Liver (tissue), 9 donors: ENCODE results near the gene MN1. TPM values are rescaled to one million over a fixed set of nuclear protein-coding genes. Genes with fewer than 3 reads are reported as not detected.

ENCODE experiments used
- DNase-seq: peaks from one replicate; pipeline ENCODE4 v3.0.0-alpha.2; 2017; ENCODE audit warnings: low spot score
- H3K27ac ChIP-seq, 2 donors: one replicate each; pipeline ENCODE4 v1.7.0; 2013; ENCODE audit warnings: inconsistent platforms in 2 of 2, low read length in 2 of 2, control low read depth in 1 of 2, low read depth in 1 of 2, mild to moderate bottlenecking in 1 of 2
- H3K27me3 ChIP-seq, 4 donors: one replicate each; pipeline versions ENCODE4 v1.6.1 to v1.7.0; 2013; ENCODE audit warnings: low read length in 3 of 4, inconsistent platforms in 1 of 4, mild to moderate bottlenecking in 1 of 4, moderate library complexity in 1 of 4; ENCODE audit not compliant: control insufficient read depth in 4 of 4, insufficient read depth in 4 of 4
- H3K36me3 ChIP-seq, 4 donors: one replicate each; pipeline versions ENCODE4 v1.6.1 to v1.7.0; 2013; ENCODE audit warnings: low read length in 3 of 4, mild to moderate bottlenecking in 3 of 4, low read depth in 1 of 4, moderate library complexity in 1 of 4; ENCODE audit not compliant: control insufficient read depth in 4 of 4, insufficient read depth in 3 of 4
- H3K4me1 ChIP-seq, 4 donors: one replicate each; pipeline versions ENCODE4 v1.6.1 to v1.7.0; 2013; ENCODE audit warnings: low read length in 3 of 4, mild to moderate bottlenecking in 3 of 4, moderate library complexity in 1 of 4; ENCODE audit not compliant: control insufficient read depth in 4 of 4, insufficient read depth in 4 of 4
- H3K4me3 ChIP-seq, 3 donors: one replicate each; pipeline versions ENCODE4 v1.6.1 to v1.7.0; 2013; ENCODE audit warnings: low read length in 3 of 3, control low read depth in 1 of 3, low read depth in 1 of 3, mild to moderate bottlenecking in 1 of 3
- H3K9ac ChIP-seq, 2 donors: one replicate each; pipeline ENCODE4 v1.7.0; 2013; ENCODE audit warnings: low read length in 2 of 2, mild to moderate bottlenecking in 2 of 2, moderate library complexity in 2 of 2, control low read depth in 1 of 2, low read depth in 1 of 2
- H3K9me3 ChIP-seq, 4 donors: one replicate each; pipeline versions ENCODE4 v1.6.1 to v1.7.0; 2013; ENCODE audit warnings: low read length in 3 of 4; ENCODE audit not compliant: control insufficient read depth in 4 of 4
- EGR1 ChIP-seq, 2 donors: IDR thresholded peaks; 2 replicates each; pipeline ENCODE4 v1.6.1; 2016 to 2018; ENCODE audit warnings: antibody characterized with exemption in 2 of 2, low read depth in 2 of 2
- FOXA1 ChIP-seq: IDR thresholded peaks from 2 replicates; pipeline ENCODE4 v1.6.1; 2016; ENCODE audit warnings: antibody characterized with exemption
- FOXA2 ChIP-seq: IDR thresholded peaks from 2 replicates; pipeline ENCODE4 v1.6.1; 2016; ENCODE audit warnings: antibody characterized with exemption
- GABPA ChIP-seq, 2 donors: IDR thresholded peaks in 1 of 2; conservative IDR thresholded peaks in 1 of 2; 2 replicates each; pipeline ENCODE4 v1.6.1; 2016; ENCODE audit warnings: antibody characterized with exemption in 2 of 2, mild to moderate bottlenecking in 1 of 2, moderate library complexity in 1 of 2
- HNF4A ChIP-seq, 2 donors: conservative IDR thresholded peaks; 2 replicates each; pipeline ENCODE4 v1.6.1; 2016; ENCODE audit warnings: antibody characterized with exemption in 2 of 2, mild to moderate bottlenecking in 2 of 2
- HNF4G ChIP-seq: IDR thresholded peaks from 2 replicates; pipeline ENCODE4 v1.6.1; 2016; ENCODE audit warnings: antibody characterized with exemption
- JUND ChIP-seq, 2 donors: IDR thresholded peaks; 2 replicates each; pipeline ENCODE4 v1.6.1; 2016; ENCODE audit warnings: antibody characterized with exemption in 2 of 2
- NR2F2 ChIP-seq: IDR thresholded peaks from 2 replicates; pipeline ENCODE4 v1.6.1; 2016; ENCODE audit warnings: antibody characterized with exemption
- RAD21 ChIP-seq, 2 donors: IDR thresholded peaks; 2 replicates each; pipeline ENCODE4 v1.6.1; 2016; ENCODE audit warnings: antibody characterized with exemption in 2 of 2, mild to moderate bottlenecking in 2 of 2
- RXRA ChIP-seq, 2 donors: IDR thresholded peaks; 2 replicates each; pipeline ENCODE4 v1.6.1; 2017 to 2018; ENCODE audit warnings: antibody characterized with exemption in 2 of 2, mild to moderate bottlenecking in 1 of 2
- SP1 ChIP-seq: IDR thresholded peaks from 2 replicates; pipeline ENCODE4 v1.6.1; 2018; ENCODE audit warnings: antibody characterized with exemption, mild to moderate bottlenecking
- TAF1 ChIP-seq: conservative IDR thresholded peaks from 2 replicates; pipeline ENCODE4 v1.6.1; 2016; ENCODE audit warnings: antibody characterized with exemption, mild to moderate bottlenecking
- YY1 ChIP-seq: IDR thresholded peaks from 2 replicates; pipeline ENCODE4 v1.6.1; 2016; ENCODE audit warnings: antibody characterized with exemption, mild to moderate bottlenecking
- WGBS: extraction: QIAGEN DNeasy Blood & Tissue Kit; methylation state at CpG from one replicate; pipeline ENCODE4 v1.1.7; 2013; 5-methylcytosine and 5-hydroxymethylcytosine counted together
- polyA plus RNA-seq, 2 donors: library from polyadenylated mRNA; stranded (reverse) in 1 of 2; unstranded in 1 of 2; fragments of 200-250 nt in 1 of 2; fragments of >200 nt in 1 of 2; fragmentation: Nextera tagmentation in 1 of 2; extraction: Ambion mirVana in 1 of 2; gene quantifications; one replicate each; pipeline versions ENCODE4 v1.2.1 to v1.2.3, GENCODE V29; 2013 to 2015
- total RNA-seq, 2 donors: library from RNA; depleted of rRNA; stranded (reverse); fragments of >200 nt; gene quantifications; one replicate each; pipeline ENCODE4 v1.2.3, GENCODE V29; 2014
- TF ChIP-seq, protein P1 (sequence below): IDR thresholded peaks from 2 replicates; pipeline ENCODE4 v1.6.1; 2016; ENCODE audit warnings: antibody characterized with exemption
- TF ChIP-seq, protein P2 (sequence below): IDR thresholded peaks from 2 replicates; pipeline ENCODE4 v1.6.1; 2016; ENCODE audit warnings: antibody characterized with exemption
- TF ChIP-seq, protein P3 (sequence below): fragments of 150-350 bp; IDR thresholded peaks from 2 replicates; pipeline ENCODE4 v1.5.1; 2017; ENCODE audit warnings: improper control_type of control experiment, low read depth, low read length; ENCODE audit not compliant: missing input control
- TF ChIP-seq, protein P4 (sequence below): IDR thresholded peaks from 2 replicates; pipeline ENCODE4 v1.6.1; 2016; ENCODE audit warnings: antibody characterized with exemption, mild to moderate bottlenecking
- donor health status: healthy.
- donor health status: healthy.
- donor health status: healthy.
- donor health status: healthy.
- donor health status: healthy.

The MN1 gene
- total and polyA plus RNA-seq, 4 donors = 0.10 to 0.33 (median 0.21) TPM

DNA sequence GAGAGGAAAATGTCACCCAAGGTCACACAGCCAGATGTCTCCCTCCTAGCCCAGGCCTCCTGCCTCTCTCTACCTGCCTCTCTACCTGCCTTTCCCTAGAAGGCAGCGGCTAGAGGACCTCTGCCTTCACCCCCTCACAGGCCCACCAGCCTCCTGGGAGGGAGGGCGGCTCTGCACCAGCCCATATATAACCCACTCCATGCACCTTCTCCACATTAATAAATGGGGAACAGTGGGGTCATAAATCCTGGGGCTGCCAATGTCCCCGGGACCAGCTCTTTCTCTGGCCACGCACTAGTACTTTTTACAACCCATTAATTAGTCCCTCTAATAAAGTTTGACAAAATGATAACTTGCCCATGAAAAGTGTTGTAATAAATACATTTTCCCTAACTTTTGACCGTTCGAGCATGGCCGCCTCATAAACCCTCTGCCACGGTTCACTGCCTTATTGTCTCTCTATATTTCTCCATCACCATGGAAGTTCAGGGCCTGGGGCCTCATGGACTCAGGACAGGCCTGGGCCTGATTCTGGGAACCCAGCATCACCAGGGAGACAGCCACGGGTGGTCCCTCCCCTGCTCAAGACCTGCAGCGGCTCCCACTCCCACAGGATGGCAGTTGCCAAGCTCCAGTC is 102.1 kb downstream of the MN1 start:
- no peaks in the 10 kb centered on the region for H3K4me1 ChIP-seq
- H3K36me3 ChIP-seq = no peaks in the 10 kb centered on the region
- WGBS = 73% methylated on average over 10 of the region's 10 CpGs
- H3K9me3 ChIP-seq = peaks cover 3 to 16% (median 7%) of the 10 kb centered on the region in 4 donors
- H3K27me3 ChIP-seq = no peaks in the 10 kb centered on the region
- no peak overlapping the region for H3K4me3 ChIP-seq
- no peak for DNase-seq
- no peak overlapping the region for H3K9ac ChIP-seq
- TF ChIP-seq, protein P1, sequence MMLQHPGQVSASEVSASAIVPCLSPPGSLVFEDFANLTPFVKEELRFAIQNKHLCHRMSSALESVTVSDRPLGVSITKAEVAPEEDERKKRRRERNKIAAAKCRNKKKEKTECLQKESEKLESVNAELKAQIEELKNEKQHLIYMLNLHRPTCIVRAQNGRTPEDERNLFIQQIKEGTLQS = no peak
- TF ChIP-seq TAF1 (no peak), FOXA2 (no peak), GABPA (IDR thresholded peaks at IDR 0.05 in 1 of 2, conservative IDR thresholded peaks at IDR 0.05 in 1 of 2) (no peak), RXRA (IDR thresholded peaks at IDR 0.05) (no peak), NR2F2 (no peak), RAD21 (IDR thresholded peaks at IDR 0.05) (no peak), YY1 (no peak), HNF4G (no peak), FOXA1 (no peak), HNF4A (conservative IDR thresholded peaks at IDR 0.05) (no peak)
- TF ChIP-seq, protein P2, sequence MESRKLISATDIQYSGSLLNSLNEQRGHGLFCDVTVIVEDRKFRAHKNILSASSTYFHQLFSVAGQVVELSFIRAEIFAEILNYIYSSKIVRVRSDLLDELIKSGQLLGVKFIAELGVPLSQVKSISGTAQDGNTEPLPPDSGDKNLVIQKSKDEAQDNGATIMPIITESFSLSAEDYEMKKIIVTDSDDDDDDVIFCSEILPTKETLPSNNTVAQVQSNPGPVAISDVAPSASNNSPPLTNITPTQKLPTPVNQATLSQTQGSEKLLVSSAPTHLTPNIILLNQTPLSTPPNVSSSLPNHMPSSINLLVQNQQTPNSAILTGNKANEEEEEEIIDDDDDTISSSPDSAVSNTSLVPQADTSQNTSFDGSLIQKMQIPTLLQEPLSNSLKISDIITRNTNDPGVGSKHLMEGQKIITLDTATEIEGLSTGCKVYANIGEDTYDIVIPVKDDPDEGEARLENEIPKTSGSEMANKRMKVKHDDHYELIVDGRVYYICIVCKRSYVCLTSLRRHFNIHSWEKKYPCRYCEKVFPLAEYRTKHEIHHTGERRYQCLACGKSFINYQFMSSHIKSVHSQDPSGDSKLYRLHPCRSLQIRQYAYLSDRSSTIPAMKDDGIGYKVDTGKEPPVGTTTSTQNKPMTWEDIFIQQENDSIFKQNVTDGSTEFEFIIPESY = no peak
- TF ChIP-seq, protein P3, sequence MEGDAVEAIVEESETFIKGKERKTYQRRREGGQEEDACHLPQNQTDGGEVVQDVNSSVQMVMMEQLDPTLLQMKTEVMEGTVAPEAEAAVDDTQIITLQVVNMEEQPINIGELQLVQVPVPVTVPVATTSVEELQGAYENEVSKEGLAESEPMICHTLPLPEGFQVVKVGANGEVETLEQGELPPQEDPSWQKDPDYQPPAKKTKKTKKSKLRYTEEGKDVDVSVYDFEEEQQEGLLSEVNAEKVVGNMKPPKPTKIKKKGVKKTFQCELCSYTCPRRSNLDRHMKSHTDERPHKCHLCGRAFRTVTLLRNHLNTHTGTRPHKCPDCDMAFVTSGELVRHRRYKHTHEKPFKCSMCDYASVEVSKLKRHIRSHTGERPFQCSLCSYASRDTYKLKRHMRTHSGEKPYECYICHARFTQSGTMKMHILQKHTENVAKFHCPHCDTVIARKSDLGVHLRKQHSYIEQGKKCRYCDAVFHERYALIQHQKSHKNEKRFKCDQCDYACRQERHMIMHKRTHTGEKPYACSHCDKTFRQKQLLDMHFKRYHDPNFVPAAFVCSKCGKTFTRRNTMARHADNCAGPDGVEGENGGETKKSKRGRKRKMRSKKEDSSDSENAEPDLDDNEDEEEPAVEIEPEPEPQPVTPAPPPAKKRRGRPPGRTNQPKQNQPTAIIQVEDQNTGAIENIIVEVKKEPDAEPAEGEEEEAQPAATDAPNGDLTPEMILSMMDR = no peak
- TF ChIP-seq, protein P4, sequence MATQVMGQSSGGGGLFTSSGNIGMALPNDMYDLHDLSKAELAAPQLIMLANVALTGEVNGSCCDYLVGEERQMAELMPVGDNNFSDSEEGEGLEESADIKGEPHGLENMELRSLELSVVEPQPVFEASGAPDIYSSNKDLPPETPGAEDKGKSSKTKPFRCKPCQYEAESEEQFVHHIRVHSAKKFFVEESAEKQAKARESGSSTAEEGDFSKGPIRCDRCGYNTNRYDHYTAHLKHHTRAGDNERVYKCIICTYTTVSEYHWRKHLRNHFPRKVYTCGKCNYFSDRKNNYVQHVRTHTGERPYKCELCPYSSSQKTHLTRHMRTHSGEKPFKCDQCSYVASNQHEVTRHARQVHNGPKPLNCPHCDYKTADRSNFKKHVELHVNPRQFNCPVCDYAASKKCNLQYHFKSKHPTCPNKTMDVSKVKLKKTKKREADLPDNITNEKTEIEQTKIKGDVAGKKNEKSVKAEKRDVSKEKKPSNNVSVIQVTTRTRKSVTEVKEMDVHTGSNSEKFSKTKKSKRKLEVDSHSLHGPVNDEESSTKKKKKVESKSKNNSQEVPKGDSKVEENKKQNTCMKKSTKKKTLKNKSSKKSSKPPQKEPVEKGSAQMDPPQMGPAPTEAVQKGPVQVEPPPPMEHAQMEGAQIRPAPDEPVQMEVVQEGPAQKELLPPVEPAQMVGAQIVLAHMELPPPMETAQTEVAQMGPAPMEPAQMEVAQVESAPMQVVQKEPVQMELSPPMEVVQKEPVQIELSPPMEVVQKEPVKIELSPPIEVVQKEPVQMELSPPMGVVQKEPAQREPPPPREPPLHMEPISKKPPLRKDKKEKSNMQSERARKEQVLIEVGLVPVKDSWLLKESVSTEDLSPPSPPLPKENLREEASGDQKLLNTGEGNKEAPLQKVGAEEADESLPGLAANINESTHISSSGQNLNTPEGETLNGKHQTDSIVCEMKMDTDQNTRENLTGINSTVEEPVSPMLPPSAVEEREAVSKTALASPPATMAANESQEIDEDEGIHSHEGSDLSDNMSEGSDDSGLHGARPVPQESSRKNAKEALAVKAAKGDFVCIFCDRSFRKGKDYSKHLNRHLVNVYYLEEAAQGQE = no peak
- no peak overlapping the region for H3K27ac ChIP-seq

DNA sequence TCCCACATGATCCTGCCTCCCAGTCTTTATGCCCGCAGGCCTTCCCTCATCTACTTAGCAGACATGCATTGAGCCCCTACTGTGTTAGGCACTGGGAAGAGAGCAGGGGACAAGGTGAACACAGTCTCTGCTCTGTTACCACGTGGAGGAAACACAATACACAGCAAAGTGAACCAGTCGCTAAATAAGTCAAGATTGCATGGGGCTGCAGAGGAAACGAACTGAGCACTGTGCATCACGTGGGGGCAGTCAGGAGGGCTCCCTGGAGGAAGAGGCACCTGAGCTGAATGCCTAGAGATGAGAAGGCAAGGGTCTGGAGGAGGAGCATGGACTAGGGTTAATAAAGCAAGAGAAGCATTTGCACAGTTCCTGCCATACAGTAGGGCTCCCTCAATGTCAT is 102.7 kb downstream of the MN1 start:
- Histone ChIP-seq H3K4me3 (no peak overlapping the region), H3K36me3 (no peaks in the 10 kb centered on the region)

More for the DNA sequence above, 102.7 kb downstream of the MN1 start:
- Histone ChIP-seq H3K9ac (no peak overlapping the region), H3K27ac (no peak overlapping the region), H3K4me1 (no peaks in the 10 kb centered on the region), H3K9me3 (peaks cover 3 to 16% (median 7%) of the 10 kb centered on the region in 4 donors), H3K27me3 (peaks cover 0 to 4% (median 0%) of the 10 kb centered on the region in 4 donors)
- TF ChIP-seq YY1 (no peak), HNF4A (conservative IDR thresholded peaks at IDR 0.05) (no peak), JUND (IDR thresholded peaks at IDR 0.05) (no peak), EGR1 (IDR thresholded peaks at IDR 0.05; ENCODE audit: low read depth in 2 of 2) (no peak), NR2F2 (no peak), FOXA2 (no peak), RXRA (IDR thresholded peaks at IDR 0.05) (no peak), HNF4G (no peak), SP1 (no peak), RAD21 (IDR thresholded peaks at IDR 0.05) (no peak), TAF1 (no peak), GABPA (IDR thresholded peaks at IDR 0.05 in 1 of 2, conservative IDR thresholded peaks at IDR 0.05 in 1 of 2) (no peak)
- TF ChIP-seq, protein P2 = no peak
- TF ChIP-seq, protein P4 = no peak
- TF ChIP-seq, protein P1 = no peak
- WGBS = 58% methylated on average over 5 of the region's 5 CpGs
- no peak for DNase-seq
